ENCODE measurements around the gene ACTG1. TPM values are rescaled to one million over a fixed set of nuclear protein-coding genes. Genes with fewer than 3 reads are reported as not detected.

Gene ACTG1
- total and polyA plus RNA-seq, 2 of the 13 experiments (the other 11 are each of a cell fraction or from before 2014, with no cell fraction given): 973 to 1,138 TPM

DNA sequence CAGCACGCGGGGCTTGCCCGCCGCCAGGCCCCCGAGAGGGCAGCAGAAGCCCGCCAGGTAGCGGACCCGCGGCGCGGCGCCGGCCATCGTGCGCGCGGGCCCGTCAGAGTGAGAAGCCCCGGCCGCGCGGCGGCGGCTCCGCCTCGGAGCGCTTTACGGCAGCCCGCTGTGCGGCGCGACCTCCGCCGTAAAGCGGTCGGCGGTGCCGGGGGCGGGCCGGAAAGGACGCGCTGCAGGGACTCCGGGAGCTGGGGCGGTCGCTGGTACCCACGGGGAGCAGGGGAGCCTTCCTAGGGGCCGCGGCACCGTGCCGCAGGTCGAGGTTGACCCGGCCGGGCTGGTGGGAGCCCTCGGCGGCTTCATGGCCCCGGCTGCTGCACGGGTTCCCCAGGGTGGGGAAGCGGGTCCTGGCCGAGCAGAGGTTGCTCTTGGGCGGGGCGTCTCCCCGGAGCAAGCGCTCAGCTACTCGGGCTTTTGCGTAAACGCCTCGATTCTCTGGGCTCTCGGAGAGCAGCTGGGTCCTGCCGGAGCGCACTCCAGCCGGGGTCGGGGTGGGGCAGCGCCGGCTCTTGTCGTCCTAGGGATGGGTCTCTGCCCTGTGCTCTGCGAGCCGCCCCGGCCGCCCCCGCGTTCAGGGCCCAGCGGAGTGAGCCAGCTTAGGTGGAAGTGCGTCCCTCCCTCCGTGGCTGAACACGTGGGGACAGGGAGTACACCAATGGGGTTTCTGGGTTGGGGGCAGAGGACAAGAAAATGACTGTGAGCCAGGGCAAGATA lies 39.8 kb upstream of the ACTG1 start, which contains the start of gene FAAP100:
Gene FAAP100, minus strand, starts transcription at position 110 of the 774 bp plus-strand sequence. Its CDS starts 23 bp downstream, at position 87.
- Histone ChIP-seq H3K79me2 (ENCODE audit: insufficient read depth, low read length) (peaks cover 10% of the 10 kb centered on the region), H3K4me3 (replicated peaks in 1 of 3; ENCODE audit: insufficient read depth in 1 of 3, low read depth in 2 of 3, low read length in 3 of 3) (peak within 1 kb of the TSS; percentile 95 to 97 (median 96)), H4K20me1 (ENCODE audit: insufficient read depth, low read length) (peaks cover 4% of the 10 kb centered on the region; the same call in 1 of the 2 replicates), H3K27ac (ENCODE audit: extremely low read length, insufficient read depth, low read length) (peak within 1 kb of the TSS; percentile 67), H3K9ac (ENCODE audit: insufficient read depth, low read depth, low read length) (peak within 1 kb of the TSS; percentile 79), H3K4me1 (ENCODE audit: insufficient read depth, low read length) (peaks cover 50% of the 10 kb centered on the region), H3K9me3 (ENCODE audit: low read length) (no peaks in the 10 kb centered on the region), H2AFZ (ENCODE audit: low read length) (no peak within 1 kb of the TSS), H3K4me2 (ENCODE audit: low read depth, low read length) (peak within 1 kb of the TSS; percentile 98), H3K27me3 (ENCODE audit: control insufficient read depth in 1 of 2, insufficient read depth in 2 of 2, low read length in 2 of 2) (no peaks in the 10 kb centered on the region; a peak in 1 of 5 replicates), H3K36me3 (replicated peaks in 1 of 2; ENCODE audit: control insufficient read depth in 1 of 2, insufficient read depth in 2 of 2, low read length in 2 of 2) (peaks cover 13 to 30% of the 10 kb centered on the region in 2 experiments)
- FAIRE-seq (no peak), DNase-seq (ENCODE audit: low spot score) (peak; percentile 63), ATAC-seq (peak; percentile 70)
- intact Hi-C loops (cut with micrococcal nuclease; ENCODE audit: unreplicated experiment) (loop anchor here (2.0 kb wide), 1 partner anchor 24 kb away; no protein-coding TSS in a partner anchor), in situ Hi-C loops (cut with HindIII; ENCODE audit: extremely low pct_ligation_motif_present, low pct_unique_long_range_greater_than_20kb) (no loop called here)
- TSS peak; percentile 68 for BruUV-seq (replicated peaks)
- 2% methylated on average over 25 of the region's 85 CpGs for WGBS (ENCODE audit: low lambda C conversion rate)
- CTCF ChIA-PET (ENCODE audit: low intra/inter-chr PET ratio, low total read pairs): no interaction called here
- POLR2A ChIA-PET: interaction anchor here (0.6 to 2.5 kb wide), 23 partner anchors 9 to 313 kb away, joined by 3 to 27 read pairs (median 4); partner anchors contain the start of genes ACTG1, ARL16, BAHCC1 and HGS
- TF ChIP-seq, protein P1, sequence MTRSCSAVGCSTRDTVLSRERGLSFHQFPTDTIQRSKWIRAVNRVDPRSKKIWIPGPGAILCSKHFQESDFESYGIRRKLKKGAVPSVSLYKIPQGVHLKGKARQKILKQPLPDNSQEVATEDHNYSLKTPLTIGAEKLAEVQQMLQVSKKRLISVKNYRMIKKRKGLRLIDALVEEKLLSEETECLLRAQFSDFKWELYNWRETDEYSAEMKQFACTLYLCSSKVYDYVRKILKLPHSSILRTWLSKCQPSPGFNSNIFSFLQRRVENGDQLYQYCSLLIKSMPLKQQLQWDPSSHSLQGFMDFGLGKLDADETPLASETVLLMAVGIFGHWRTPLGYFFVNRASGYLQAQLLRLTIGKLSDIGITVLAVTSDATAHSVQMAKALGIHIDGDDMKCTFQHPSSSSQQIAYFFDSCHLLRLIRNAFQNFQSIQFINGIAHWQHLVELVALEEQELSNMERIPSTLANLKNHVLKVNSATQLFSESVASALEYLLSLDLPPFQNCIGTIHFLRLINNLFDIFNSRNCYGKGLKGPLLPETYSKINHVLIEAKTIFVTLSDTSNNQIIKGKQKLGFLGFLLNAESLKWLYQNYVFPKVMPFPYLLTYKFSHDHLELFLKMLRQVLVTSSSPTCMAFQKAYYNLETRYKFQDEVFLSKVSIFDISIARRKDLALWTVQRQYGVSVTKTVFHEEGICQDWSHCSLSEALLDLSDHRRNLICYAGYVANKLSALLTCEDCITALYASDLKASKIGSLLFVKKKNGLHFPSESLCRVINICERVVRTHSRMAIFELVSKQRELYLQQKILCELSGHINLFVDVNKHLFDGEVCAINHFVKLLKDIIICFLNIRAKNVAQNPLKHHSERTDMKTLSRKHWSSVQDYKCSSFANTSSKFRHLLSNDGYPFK (CRISPR knock-in tag; IDR thresholded peaks at IDR 0.05; ENCODE audit: borderline replicate concordance): peak; percentile 89
- TF ChIP-seq, protein P2, sequence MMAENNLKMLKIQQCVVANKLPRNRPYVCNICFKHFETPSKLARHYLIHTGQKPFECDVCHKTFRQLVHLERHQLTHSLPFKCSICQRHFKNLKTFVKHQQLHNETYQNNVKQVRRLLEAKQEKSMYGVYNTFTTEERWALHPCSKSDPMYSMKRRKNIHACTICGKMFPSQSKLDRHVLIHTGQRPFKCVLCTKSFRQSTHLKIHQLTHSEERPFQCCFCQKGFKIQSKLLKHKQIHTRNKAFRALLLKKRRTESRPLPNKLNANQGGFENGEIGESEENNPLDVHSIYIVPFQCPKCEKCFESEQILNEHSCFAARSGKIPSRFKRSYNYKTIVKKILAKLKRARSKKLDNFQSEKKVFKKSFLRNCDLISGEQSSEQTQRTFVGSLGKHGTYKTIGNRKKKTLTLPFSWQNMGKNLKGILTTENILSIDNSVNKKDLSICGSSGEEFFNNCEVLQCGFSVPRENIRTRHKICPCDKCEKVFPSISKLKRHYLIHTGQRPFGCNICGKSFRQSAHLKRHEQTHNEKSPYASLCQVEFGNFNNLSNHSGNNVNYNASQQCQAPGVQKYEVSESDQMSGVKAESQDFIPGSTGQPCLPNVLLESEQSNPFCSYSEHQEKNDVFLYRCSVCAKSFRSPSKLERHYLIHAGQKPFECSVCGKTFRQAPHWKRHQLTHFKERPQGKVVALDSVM (CRISPR knock-in tag; IDR thresholded peaks at IDR 0.05): no peak
- peak; percentile 73 for TF ChIP-seq ISL2 (CRISPR knock-in tag; IDR thresholded peaks at IDR 0.05)
- TF ChIP-seq ZNF350 (CRISPR knock-in tag; IDR thresholded peaks at IDR 0.05; ENCODE audit: borderline replicate concordance, low read depth): peak; percentile 53; the same call in 1 of the 2 replicates
- TF ChIP-seq ZNF572 (CRISPR knock-in tag; IDR thresholded peaks at IDR 0.05): 0 out of 2 replicates have a peak, but pooled peaks have one; percentile 17
- peak; percentile 99 for TF ChIP-seq HNRNPLL (IDR thresholded peaks at IDR 0.05; ENCODE audit: low read depth, low read length, poor library complexity, severe bottlenecking)
- TF ChIP-seq DMAP1 (CRISPR knock-in tag; IDR thresholded peaks at IDR 0.05): no peak; the same call in none of the 2 replicates
- TF ChIP-seq, protein P3, sequence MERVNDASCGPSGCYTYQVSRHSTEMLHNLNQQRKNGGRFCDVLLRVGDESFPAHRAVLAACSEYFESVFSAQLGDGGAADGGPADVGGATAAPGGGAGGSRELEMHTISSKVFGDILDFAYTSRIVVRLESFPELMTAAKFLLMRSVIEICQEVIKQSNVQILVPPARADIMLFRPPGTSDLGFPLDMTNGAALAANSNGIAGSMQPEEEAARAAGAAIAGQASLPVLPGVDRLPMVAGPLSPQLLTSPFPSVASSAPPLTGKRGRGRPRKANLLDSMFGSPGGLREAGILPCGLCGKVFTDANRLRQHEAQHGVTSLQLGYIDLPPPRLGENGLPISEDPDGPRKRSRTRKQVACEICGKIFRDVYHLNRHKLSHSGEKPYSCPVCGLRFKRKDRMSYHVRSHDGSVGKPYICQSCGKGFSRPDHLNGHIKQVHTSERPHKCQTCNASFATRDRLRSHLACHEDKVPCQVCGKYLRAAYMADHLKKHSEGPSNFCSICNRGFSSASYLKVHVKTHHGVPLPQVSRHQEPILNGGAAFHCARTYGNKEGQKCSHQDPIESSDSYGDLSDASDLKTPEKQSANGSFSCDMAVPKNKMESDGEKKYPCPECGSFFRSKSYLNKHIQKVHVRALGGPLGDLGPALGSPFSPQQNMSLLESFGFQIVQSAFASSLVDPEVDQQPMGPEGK (CRISPR knock-in tag; IDR thresholded peaks at IDR 0.05): peak; percentile 75
- no peak for TF ChIP-seq JDP2 (CRISPR knock-in tag; IDR thresholded peaks at IDR 0.05; ENCODE audit: borderline replicate concordance)
